Trophoblast cell (in vitro differentiated cells and primary cell): ENCODE data around the gene TMPRSS11A.

ENCODE experiments used
- DNase-seq, 2 donors: peaks; one replicate each; pipeline ENCODE4 v3.0.0-alpha.2; 2016
- H2AFZ ChIP-seq: 2 replicates; pipeline ENCODE4 v1.6.1; 2013; ENCODE audit warnings: low read length, moderate library complexity, mild to moderate bottlenecking; ENCODE audit not compliant: insufficient read depth, poor library complexity
- H2AK5ac ChIP-seq: 2 replicates; pipeline ENCODE4 v1.6.1; 2013; ENCODE audit warnings: mild to moderate bottlenecking, low read length
- H2BK120ac ChIP-seq: 2 replicates; pipeline ENCODE4 v1.6.1; 2013; ENCODE audit warnings: low read length, mild to moderate bottlenecking, moderate library complexity; ENCODE audit not compliant: insufficient read depth, poor library complexity
- H2BK12ac ChIP-seq: 2 replicates; pipeline ENCODE4 v1.6.1; 2013; ENCODE audit warnings: mild to moderate bottlenecking, low read length, moderate library complexity
- H2BK5ac ChIP-seq: 2 replicates; pipeline ENCODE4 v1.6.1; 2013; ENCODE audit warnings: low read length, low read depth, moderate library complexity, mild to moderate bottlenecking; ENCODE audit not compliant: poor library complexity
- H3K14ac ChIP-seq: 2 replicates; pipeline ENCODE4 v1.6.1; 2013; ENCODE audit warnings: mild to moderate bottlenecking, low read length
- H3K18ac ChIP-seq: 2 replicates; pipeline ENCODE4 v1.6.1; 2013; ENCODE audit warnings: mild to moderate bottlenecking, low read length
- H3K23ac ChIP-seq: 2 replicates; pipeline ENCODE4 v1.6.1; 2013; ENCODE audit warnings: low read length
- H3K27ac ChIP-seq: 2 replicates; pipeline ENCODE4 v1.5.1; 2013; ENCODE audit warnings: low read depth, mild to moderate bottlenecking, inconsistent platforms, low read length, moderate library complexity
- H3K27me3 ChIP-seq: 2 replicates; pipeline ENCODE4 v1.6.1; 2013; ENCODE audit warnings: inconsistent platforms, mild to moderate bottlenecking, low read length, moderate library complexity; ENCODE audit not compliant: insufficient read depth
- H3K36me3 ChIP-seq, 2 experiments: 1 replicate in 1 of 2; 2 replicates in 1 of 2; pipeline ENCODE4 v1.6.1; 2013; ENCODE audit warnings: low read length in 2 of 2, mild to moderate bottlenecking in 2 of 2, moderate library complexity in 1 of 2; ENCODE audit not compliant: insufficient read depth in 2 of 2, control insufficient read depth in 1 of 2
- H3K4ac ChIP-seq: 2 replicates; pipeline ENCODE4 v1.6.1; 2013; ENCODE audit warnings: low read depth, mild to moderate bottlenecking, low read length, moderate library complexity
- H3K4me1 ChIP-seq, 2 experiments: 1 replicate in 1 of 2; 2 replicates in 1 of 2; pipeline ENCODE4 v1.6.1; 2013; ENCODE audit warnings: low read length in 2 of 2, mild to moderate bottlenecking in 2 of 2, moderate library complexity in 1 of 2; ENCODE audit not compliant: insufficient read depth in 2 of 2, control insufficient read depth in 1 of 2
- H3K4me2 ChIP-seq: 2 replicates; pipeline ENCODE4 v1.6.1; 2013; ENCODE audit warnings: inconsistent platforms, mild to moderate bottlenecking, low read length, moderate library complexity
- H3K4me3 ChIP-seq: 2 replicates; pipeline ENCODE4 v1.5.1; 2013; ENCODE audit warnings: mild to moderate bottlenecking, low read depth, low read length, inconsistent platforms
- H3K79me1 ChIP-seq: one replicate; pipeline ENCODE4 v1.6.1; 2013; ENCODE audit warnings: low read length
- H3K79me2 ChIP-seq: 2 replicates; pipeline ENCODE4 v1.6.1; 2013; ENCODE audit warnings: low read length, mild to moderate bottlenecking; ENCODE audit not compliant: control insufficient read depth, insufficient read depth, poor library complexity
- H3K9ac ChIP-seq: 2 replicates; pipeline ENCODE4 v1.6.1; 2013; ENCODE audit warnings: mild to moderate bottlenecking, low read length
- H3K9me3 ChIP-seq: 2 replicates; pipeline ENCODE4 v1.6.1; 2013; ENCODE audit warnings: low read depth, mild to moderate bottlenecking, control low read depth, inconsistent platforms, low read length; ENCODE audit not compliant: insufficient read depth
- H4K12ac ChIP-seq: 2 replicates; pipeline ENCODE4 v1.6.1; 2013; ENCODE audit warnings: low read depth, mild to moderate bottlenecking, low read length, moderate library complexity
- H4K8ac ChIP-seq: 2 replicates; pipeline ENCODE4 v1.6.1; 2013; ENCODE audit warnings: low read depth, mild to moderate bottlenecking, low read length, moderate library complexity
- H4K91ac ChIP-seq: one replicate; pipeline ENCODE4 v1.6.1; 2013; ENCODE audit warnings: low read depth, mild to moderate bottlenecking, low read length, moderate library complexity
- WGBS: extraction: QIAGEN DNeasy Blood & Tissue Kit; methylation state at CpG from one replicate; pipeline ENCODE4 v1.1.7; 2013; ENCODE audit warnings: missing lambda C conversion rate; ENCODE audit not compliant: insufficient read length, insufficient coverage; ENCODE audit errors: extremely low coverage; 5-methylcytosine and 5-hydroxymethylcytosine counted together

Gene TMPRSS11A

GRCh38 chr4:67894659-67895058, 68.6 kb downstream of the TMPRSS11A start:
- Histone ChIP-seq H2BK120ac (no peak overlapping the region), H3K9me3 (no peaks in the 10 kb centered on the region), H3K36me3 (no peaks in the 10 kb centered on the region), H3K27me3 (no peaks in the 10 kb centered on the region), H3K4me1 (no peaks in the 10 kb centered on the region), H3K23ac (no peak overlapping the region), H2BK5ac (no peak overlapping the region), H3K18ac (no peak overlapping the region), H3K79me1 (no peaks in the 10 kb centered on the region), H3K14ac (no peak overlapping the region), H3K79me2 (no peaks in the 10 kb centered on the region), H2BK12ac (no peak overlapping the region), H4K91ac (no peak overlapping the region), H4K12ac (no peak overlapping the region), H3K4me3 (no peak overlapping the region), H3K27ac (no peak overlapping the region), H3K4ac (no peak overlapping the region), H4K8ac (no peak overlapping the region), H2AFZ (no peak overlapping the region), H3K9ac (no peak overlapping the region), H2AK5ac (no peak overlapping the region), H3K4me2 (no peak overlapping the region)
- no peak for DNase-seq
- no CpG with 5 or more reads among the region's 1 CpG for WGBS

- Histone ChIP-seq H2BK5ac (no peak overlapping the region), H2AK5ac (no peak overlapping the region), H3K18ac (no peak overlapping the region), H3K27me3 (no peaks in the 10 kb centered on the region), H3K4me1 (no peaks in the 10 kb centered on the region), H3K23ac (no peak overlapping the region), H2AFZ (no peak overlapping the region), H3K4me3 (no peak overlapping the region), H4K8ac (no peak overlapping the region), H3K9me3 (no peaks in the 10 kb centered on the region), H3K4me2 (no peak overlapping the region), H3K9ac (no peak overlapping the region), H3K36me3 (no peaks in the 10 kb centered on the region), H4K91ac (no peak overlapping the region), H3K14ac (no peak overlapping the region), H3K4ac (no peak overlapping the region), H3K79me2 (no peaks in the 10 kb centered on the region), H3K27ac (no peak overlapping the region), H2BK120ac (no peak overlapping the region), H2BK12ac (no peak overlapping the region), H3K79me1 (no peaks in the 10 kb centered on the region), H4K12ac (no peak overlapping the region)
- WGBS, result no CpG with 5 or more reads among the region's 3 CpGs
- DNase-seq, result no peak
These were observed 70.4 kb downstream of the TMPRSS11A start for GRCh38 chr4:67892905-67893304.

GRCh38 chr4:67892253-67892652, 71.0 kb downstream of the TMPRSS11A start:
- DNase-seq, result no peak
- no peaks in the 10 kb centered on the region for H3K79me1 ChIP-seq
- no peak overlapping the region for H3K18ac ChIP-seq

GRCh38 chr4:67891645-67892044, 71.6 kb downstream of the TMPRSS11A start:
- no peaks in the 10 kb centered on the region for H3K27me3 ChIP-seq
- no peaks in the 10 kb centered on the region for H3K79me1 ChIP-seq
- H3K79me2 ChIP-seq, result no peaks in the 10 kb centered on the region
- H4K91ac ChIP-seq, result no peak overlapping the region
- no peak overlapping the region for H3K4me2 ChIP-seq
- DNase-seq, result no peak
- H3K36me3 ChIP-seq, result no peaks in the 10 kb centered on the region
- H2BK5ac ChIP-seq, result no peak overlapping the region
- H3K4me1 ChIP-seq, result no peaks in the 10 kb centered on the region
- no peak overlapping the region for H3K27ac ChIP-seq
- no peak overlapping the region for H2AK5ac ChIP-seq
- no peak overlapping the region for H3K4ac ChIP-seq
- H3K4me3 ChIP-seq, result no peak overlapping the region
- no peak overlapping the region for H2AFZ ChIP-seq
- no peak overlapping the region for H3K9ac ChIP-seq
- no peak overlapping the region for H2BK12ac ChIP-seq
- no peaks in the 10 kb centered on the region for H3K9me3 ChIP-seq
- H3K14ac ChIP-seq, result no peak overlapping the region
- no peak overlapping the region for H4K8ac ChIP-seq
- H3K23ac ChIP-seq, result no peak overlapping the region
- H3K18ac ChIP-seq, result no peak overlapping the region
- H4K12ac ChIP-seq, result no peak overlapping the region
- no peak overlapping the region for H2BK120ac ChIP-seq

More at GRCh38 chr4:67892253-67892652, 71.0 kb downstream of the TMPRSS11A start:
- Histone ChIP-seq H3K23ac (no peak overlapping the region), H2AK5ac (no peak overlapping the region), H4K12ac (no peak overlapping the region), H4K8ac (no peak overlapping the region), H3K36me3 (no peaks in the 10 kb centered on the region), H3K27ac (no peak overlapping the region), H3K4me3 (no peak overlapping the region), H3K9ac (no peak overlapping the region), H3K9me3 (no peaks in the 10 kb centered on the region), H2BK120ac (no peak overlapping the region), H2AFZ (no peak overlapping the region), H3K14ac (no peak overlapping the region), H3K27me3 (no peaks in the 10 kb centered on the region), H4K91ac (no peak overlapping the region), H3K4me2 (no peak overlapping the region), H2BK5ac (no peak overlapping the region), H3K79me2 (no peaks in the 10 kb centered on the region), H3K4me1 (no peaks in the 10 kb centered on the region), H2BK12ac (no peak overlapping the region), H3K4ac (no peak overlapping the region)
- WGBS, result no CpG with 5 or more reads among the region's 2 CpGs
